K562 (cell line): Measurements from ENCODE around the gene VPS13D. TPM values are rescaled to one million over a fixed set of nuclear protein-coding genes. Genes with fewer than 3 reads are reported as not detected.

Experiments
- ARID1B ChIP-seq: fragments of 450-650 bp; IDR thresholded peaks from 2 replicates; pipeline ENCODE4 v1.6.1; 2016; ENCODE audit warnings: antibody characterized with exemption, mild to moderate bottlenecking, inconsistent platforms
- BDP1 ChIP-seq: IDR thresholded peaks from 3 replicates; pipeline ENCODE4 v1.6.1; 2011; ENCODE audit not compliant: insufficient read length, insufficient read depth
- CBFB ChIP-seq: sonication (generic); formaldehyde crosslinking; IDR thresholded peaks from 2 replicates; pipeline ENCODE4 v1.4.0; 2020; ENCODE audit warnings: mild to moderate bottlenecking, missing genetic modification reagents
- CREB3 ChIP-seq: fragments of 450-650 bp; conservative IDR thresholded peaks from 2 replicates; pipeline ENCODE4 v1.6.1; 2016; ENCODE audit warnings: missing genetic modification characterization, low read depth, mild to moderate bottlenecking, missing compliant biosample characterization, moderate library complexity
- DPF2 ChIP-seq: fragments of 450-650 bp; IDR thresholded peaks from 2 replicates; pipeline ENCODE4 v1.6.1; 2016
- FOXJ3 ChIP-seq: sonication (generic); formaldehyde crosslinking; IDR thresholded peaks from 2 replicates; pipeline ENCODE4 v1.4.0; 2020; ENCODE audit warnings: mild to moderate bottlenecking, missing genetic modification reagents
- HDAC6 ChIP-seq: IDR thresholded peaks from 2 replicates; pipeline ENCODE4 v1.6.1; 2012; ENCODE audit warnings: low read depth, mild to moderate bottlenecking, control low read depth, inconsistent platforms, low read length, moderate library complexity
- HIVEP1 ChIP-seq: fragments of 250-450 bp; sonication (Bioruptor Pico); IDR thresholded peaks from 2 replicates; pipeline ENCODE4 v1.4.0; 2020; ENCODE audit warnings: mild to moderate bottlenecking
- JUNB ChIP-seq: fragments of 450-650 bp; formaldehyde crosslinking; conservative IDR thresholded peaks from 2 replicates; pipeline ENCODE4 v1.4.0; 2020; ENCODE audit warnings: mild to moderate bottlenecking
- KAT8 ChIP-seq: fragments of 450-650 bp; IDR thresholded peaks from 2 replicates; pipeline ENCODE4 v1.6.1; 2016; ENCODE audit warnings: low read depth, mild to moderate bottlenecking
- MXI1 ChIP-seq: IDR thresholded peaks from 2 replicates; pipeline ENCODE4 v1.6.1; 2011; ENCODE audit warnings: low read depth, mild to moderate bottlenecking, improper control_type of control experiment, low read length
- NFRKB ChIP-seq: fragments of 450-650 bp; IDR thresholded peaks from 2 replicates; pipeline ENCODE4 v1.6.1; 2016; ENCODE audit warnings: low read depth
- NKRF ChIP-seq: fragments of 450-650 bp; IDR thresholded peaks from 2 replicates; pipeline ENCODE4 v1.6.1; 2016; ENCODE audit warnings: borderline replicate concordance
- PBX2 ChIP-seq, 2 experiments: IDR thresholded peaks in 1 of 2; conservative IDR thresholded peaks in 1 of 2; 2 replicates each; pipeline ENCODE4 v1.6.1; 2016; ENCODE audit warnings: low read depth in 2 of 2, mild to moderate bottlenecking in 1 of 2, missing compliant biosample characterization in 1 of 2, missing genetic modification characterization in 1 of 2, moderate library complexity in 1 of 2
- PHB2 ChIP-seq: fragments of 450-650 bp; IDR thresholded peaks from 2 replicates; pipeline ENCODE4 v1.6.1; 2017; ENCODE audit warnings: low read depth
- PHF21A ChIP-seq: fragments of 450-650 bp; IDR thresholded peaks from 2 replicates; pipeline ENCODE4 v1.6.1; 2017; ENCODE audit warnings: low read depth, borderline replicate concordance
- POLR3A ChIP-seq: IDR thresholded peaks from 2 replicates; pipeline ENCODE4 v1.6.1; 2011; ENCODE audit warnings: borderline replicate concordance, mild to moderate bottlenecking, moderate library complexity; ENCODE audit not compliant: insufficient read length, insufficient read depth; ENCODE audit errors: extremely low read depth
- SIN3B ChIP-seq: fragments of 450-650 bp; IDR thresholded peaks from 2 replicates; pipeline ENCODE4 v1.6.1; 2017; ENCODE audit warnings: low read depth, mild to moderate bottlenecking, moderate library complexity
- SMARCC2 ChIP-seq: fragments of 450-650 bp; IDR thresholded peaks from 2 replicates; pipeline ENCODE4 v1.6.1; 2017; ENCODE audit warnings: antibody characterized with exemption, moderate library complexity, mild to moderate bottlenecking, low read depth
- ZBTB49 ChIP-seq: sonication (generic); formaldehyde crosslinking; IDR thresholded peaks from 2 replicates; pipeline ENCODE4 v1.8.0; 2022; ENCODE audit warnings: missing genetic modification reagents, mild to moderate bottlenecking, borderline replicate concordance
- ZNF589 ChIP-seq: fragments of 200-800 bp; sonication (Bioruptor generic); IDR thresholded peaks from 2 replicates; pipeline ENCODE4 v1.6.1; 2016; ENCODE audit warnings: low read depth, missing genetic modification characterization, missing compliant biosample characterization
- polyA plus RNA-seq, 8 experiments: library from polyadenylated mRNA; depleted of rRNA in 4 of 8; stranded (reverse) in 5 of 8; unstranded in 3 of 8; fragments of >200 nt; fragmentation: Nextera tagmentation in 2 of 8; fragmentation: Illumina TruSeq in 1 of 8; extraction: Ambion mirVana in 2 of 8; extraction: Trizol in 1 of 8; gene quantifications; 2 replicates each; pipeline versions ENCODE4 v1.2.1 to v1.2.3, GENCODE V29; 2011 to 2014; ENCODE audit warnings: inconsistent platforms in 1 of 8, missing spikeins in 1 of 8
- total RNA-seq, 7 experiments: library from RNA; depleted of rRNA in 6 of 7; stranded (reverse); fragments of >200 nt in 6 of 7; fragmentation: Illumina TruSeq in 2 of 7; extraction: Trizol in 2 of 7; gene quantifications; 2 replicates each; pipeline versions ENCODE4 v1.2.1 to v1.2.3, GENCODE V29; 2011 to 2021; ENCODE audit warnings: low replicate concordance in 1 of 7

Gene VPS13D
- total and polyA plus RNA-seq, 9 of the 15 experiments (the other 6 are each of a cell fraction or from before 2014, with no cell fraction given), result 6.1 to 51.5 (median 38.5) TPM

- TF ChIP-seq HIVEP1 (CRISPR knock-in tag), result 0 out of 2 replicates have a peak, but pooled peaks have one; percentile 25
- TF ChIP-seq JUNB (CRISPR knock-in tag), result 0 out of 2 replicates have a peak, but pooled peaks have one; percentile 15
- TF ChIP-seq POLR3A, result no peak
- peak; percentile 70 for TF ChIP-seq ARID1B
- no peak for TF ChIP-seq HDAC6
- TF ChIP-seq NFRKB, result 0 out of 2 replicates have a peak, but pooled peaks have one; percentile 32
- no peak for TF ChIP-seq SIN3B
- no peak for TF ChIP-seq PHB2
- peak; percentile 70; the same call in 1 of the 2 replicates for TF ChIP-seq DPF2
- no peak for TF ChIP-seq MXI1
- no peak for TF ChIP-seq FOXJ3 (CRISPR knock-in tag)
- TF ChIP-seq SMARCC2, result 0 out of 2 replicates have a peak, but pooled peaks have one; percentile 50
- no peak for TF ChIP-seq BDP1
- peak; percentile 83 for TF ChIP-seq ZNF589
- no peak for TF ChIP-seq KAT8
- TF ChIP-seq CBFB (CRISPR knock-in tag), result peak; percentile 78; the same call in 1 of the 2 replicates
- TF ChIP-seq PBX2 (CRISPR knock-in tag; IDR thresholded peaks at IDR 0.05; ENCODE audit: low read depth), result no peak
- TF ChIP-seq PBX2 (tag; conservative IDR thresholded peaks at IDR 0.05; ENCODE audit: low read depth), result no peak
- TF ChIP-seq NKRF, result no peak
- TF ChIP-seq ZBTB49 (CRISPR knock-in tag), result no peak
- no peak for TF ChIP-seq CREB3 (tag)
- no peak for TF ChIP-seq PHF21A
Measured at GRCh38 chr1:12480748-12481362, 251.0 kb downstream of the VPS13D start (continued).
